Upper lobe of left lung (tissue), 4 donors: Measurements from ENCODE around the gene UBE2I.

Source experiments
- POLR2AphosphoS5 ChIP-seq, 2 donors: sonication (generic); formaldehyde crosslinking; IDR thresholded peaks; one replicate each; pipeline ENCODE4 v1.5.1; 2017; ENCODE audit warnings: antibody characterized with exemption in 2 of 2
- TF ChIP-seq, protein P1 (sequence below), 6 experiments: fragments of 450-650 bp in 4 of 6; fragments of 200-600 bp in 2 of 6; sonication (generic) in 2 of 6; IDR thresholded peaks; one replicate each; pipeline ENCODE4 v1.5.1; 2016 to 2019; ENCODE audit warnings: antibody characterized with exemption in 6 of 6

DNA sequence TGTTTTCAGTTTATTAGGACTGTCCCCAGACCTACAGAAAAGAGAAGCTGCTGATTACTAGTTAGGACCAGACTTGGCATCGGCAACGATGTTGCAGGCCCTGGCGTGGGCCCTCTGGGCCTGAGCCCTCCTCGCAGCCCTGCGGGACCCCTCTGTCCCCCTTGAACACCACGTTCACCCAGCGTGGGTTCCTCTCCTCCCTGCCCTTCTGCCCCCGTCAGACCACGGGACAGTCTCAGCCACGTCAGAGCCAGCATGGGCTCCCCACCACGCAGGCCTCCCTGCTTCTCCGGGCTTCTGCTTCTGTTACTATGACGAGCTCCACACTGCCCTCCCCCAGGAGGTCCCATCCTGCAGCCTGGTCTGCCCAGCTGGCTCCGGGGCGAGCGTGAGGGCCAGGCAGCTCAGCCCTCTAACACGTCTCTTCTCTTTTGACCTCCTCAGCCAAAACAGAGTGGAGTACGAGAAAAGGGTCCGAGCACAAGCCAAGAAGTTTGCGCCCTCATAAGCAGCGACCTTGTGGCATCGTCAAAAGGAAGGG is 14.9 kb downstream of the UBE2I start:
- TF ChIP-seq POLR2AphosphoS5 (IDR thresholded peaks at IDR 0.05), result no peak
- TF ChIP-seq, protein P1, sequence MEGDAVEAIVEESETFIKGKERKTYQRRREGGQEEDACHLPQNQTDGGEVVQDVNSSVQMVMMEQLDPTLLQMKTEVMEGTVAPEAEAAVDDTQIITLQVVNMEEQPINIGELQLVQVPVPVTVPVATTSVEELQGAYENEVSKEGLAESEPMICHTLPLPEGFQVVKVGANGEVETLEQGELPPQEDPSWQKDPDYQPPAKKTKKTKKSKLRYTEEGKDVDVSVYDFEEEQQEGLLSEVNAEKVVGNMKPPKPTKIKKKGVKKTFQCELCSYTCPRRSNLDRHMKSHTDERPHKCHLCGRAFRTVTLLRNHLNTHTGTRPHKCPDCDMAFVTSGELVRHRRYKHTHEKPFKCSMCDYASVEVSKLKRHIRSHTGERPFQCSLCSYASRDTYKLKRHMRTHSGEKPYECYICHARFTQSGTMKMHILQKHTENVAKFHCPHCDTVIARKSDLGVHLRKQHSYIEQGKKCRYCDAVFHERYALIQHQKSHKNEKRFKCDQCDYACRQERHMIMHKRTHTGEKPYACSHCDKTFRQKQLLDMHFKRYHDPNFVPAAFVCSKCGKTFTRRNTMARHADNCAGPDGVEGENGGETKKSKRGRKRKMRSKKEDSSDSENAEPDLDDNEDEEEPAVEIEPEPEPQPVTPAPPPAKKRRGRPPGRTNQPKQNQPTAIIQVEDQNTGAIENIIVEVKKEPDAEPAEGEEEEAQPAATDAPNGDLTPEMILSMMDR (IDR thresholded peaks at IDR 0.05), result no peak
